Measurements from ENCODE around the gene EIF4E2. TPM values are rescaled to one million over a fixed set of nuclear protein-coding genes. Genes with fewer than 3 reads are reported as not detected.

Gene EIF4E2
- total and polyA plus RNA-seq, 2 of the 4 experiments (the other 2 are of a cell fraction) = 52.1 to 105 TPM

DNA sequence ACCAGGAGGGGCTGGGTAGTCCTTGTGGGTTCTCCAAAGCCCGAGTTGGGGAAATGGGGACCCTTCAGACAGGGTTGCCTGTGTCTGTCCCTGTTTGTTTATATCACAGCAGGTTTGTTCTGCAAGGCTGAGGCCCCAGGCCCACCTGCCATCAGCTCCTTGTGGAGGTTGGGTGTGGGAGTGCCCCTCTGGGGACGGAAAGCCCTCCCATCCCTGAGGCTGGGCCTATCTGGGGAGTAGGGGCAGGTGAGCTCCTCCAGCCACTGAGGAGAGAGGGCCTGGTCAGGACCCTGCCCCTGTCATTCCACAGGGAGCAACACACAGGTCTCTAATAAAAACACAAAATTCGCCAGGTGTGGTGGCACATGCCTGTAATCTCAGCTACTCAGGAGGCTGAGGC is 59.6 kb downstream of the EIF4E2 start:
- dilution Hi-C loops (cut with HindIII; ENCODE audit: low sequenced_read_pairs, unreplicated experiment) = no loop called here
- CTCF ChIA-PET = no interaction called here

More for the DNA sequence above, 59.6 kb downstream of the EIF4E2 start:
- Histone ChIP-seq H3K4ac (ENCODE audit: low read depth, low read length) (no peak overlapping the region), H2BK120ac (ENCODE audit: low read depth, low read length) (no peak overlapping the region), H3K23ac (ENCODE audit: low read depth, low read length) (no peak overlapping the region), H2BK15ac (ENCODE audit: low read depth, low read length) (no peak overlapping the region), H4K5ac (ENCODE audit: low read depth, low read length) (no peak overlapping the region), H2BK20ac (ENCODE audit: low read depth, low read length) (no peak overlapping the region), H2AK9ac (replicated peaks; ENCODE audit: low read depth, low read length, poor library complexity) (no peak overlapping the region), H3K14ac (replicated peaks; ENCODE audit: low read depth, low read length) (no peak overlapping the region), H3K56ac (ENCODE audit: extremely low read depth, insufficient read depth, low read length) (no peak overlapping the region), H3K4me1 (ENCODE audit: control insufficient read depth, insufficient read depth, low read length) (peaks cover 3% of the 10 kb centered on the region; the same call in 1 of the 2 replicates), H3K18ac (ENCODE audit: low read depth, low read length) (no peak overlapping the region), H4K20me1 (ENCODE audit: insufficient read depth, low read length) (no peaks in the 10 kb centered on the region), H3K9me1 (ENCODE audit: insufficient read depth, low read length) (peaks cover 4% of the 10 kb centered on the region; the same call in 1 of the 2 replicates), H3K79me1 (ENCODE audit: low read depth in 1 of 2, low read length in 2 of 2) (no peaks in the 10 kb centered on the region), H3K9ac (ENCODE audit: low read depth, low read length) (no peak overlapping the region), H4K91ac (ENCODE audit: insufficient read depth, low read depth, low read length) (no peak overlapping the region), H3K9me3 (ENCODE audit: control insufficient read depth, insufficient read depth, low read length) (no peaks in the 10 kb centered on the region), H3K27me3 (ENCODE audit: control insufficient read depth, insufficient read depth, low read length) (no peaks in the 10 kb centered on the region), H2AK5ac (ENCODE audit: low read depth, low read length) (no peak overlapping the region), H2BK5ac (ENCODE audit: low read depth, low read length, poor library complexity, severe bottlenecking) (no peak overlapping the region), H3K4me3 (ENCODE audit: insufficient read depth, low read depth, low read length) (no peak overlapping the region), H3K36me3 (ENCODE audit: control insufficient read depth, insufficient read depth, low read length) (no peaks in the 10 kb centered on the region), H3K27ac (ENCODE audit: insufficient read depth, low read length) (no peak overlapping the region), H3K4me2 (ENCODE audit: low read depth, low read length) (no peak overlapping the region), H4K8ac (ENCODE audit: low read depth in 2 of 2, low read length in 2 of 2) (no peak overlapping the region), H2AFZ (replicated peaks; ENCODE audit: low read length, poor library complexity) (no peak overlapping the region)
- no TSS peak for BruUV-seq (replicated peaks)
- in situ Hi-C loops (cut with MboI; ENCODE audit: low sequenced_read_pairs) (no loop called here), intact Hi-C loops (cut with micrococcal nuclease) (no loop called here)
- no peak for DNase-seq
- POLR2A ChIA-PET (ENCODE audit: unreplicated experiment) = no interaction called here
- no CpG with 5 or more reads among the region's 3 CpGs for WGBS, 2 experiments (ENCODE audit: extremely low coverage in 2 of 2, insufficient read length in 1 of 2)
- TF ChIP-seq, protein P1, sequence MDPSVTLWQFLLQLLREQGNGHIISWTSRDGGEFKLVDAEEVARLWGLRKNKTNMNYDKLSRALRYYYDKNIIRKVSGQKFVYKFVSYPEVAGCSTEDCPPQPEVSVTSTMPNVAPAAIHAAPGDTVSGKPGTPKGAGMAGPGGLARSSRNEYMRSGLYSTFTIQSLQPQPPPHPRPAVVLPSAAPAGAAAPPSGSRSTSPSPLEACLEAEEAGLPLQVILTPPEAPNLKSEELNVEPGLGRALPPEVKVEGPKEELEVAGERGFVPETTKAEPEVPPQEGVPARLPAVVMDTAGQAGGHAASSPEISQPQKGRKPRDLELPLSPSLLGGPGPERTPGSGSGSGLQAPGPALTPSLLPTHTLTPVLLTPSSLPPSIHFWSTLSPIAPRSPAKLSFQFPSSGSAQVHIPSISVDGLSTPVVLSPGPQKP (IDR thresholded peaks at IDR 0.05; ENCODE audit: borderline replicate concordance, low read depth, low read length) = no peak
- TF ChIP-seq, protein P2, sequence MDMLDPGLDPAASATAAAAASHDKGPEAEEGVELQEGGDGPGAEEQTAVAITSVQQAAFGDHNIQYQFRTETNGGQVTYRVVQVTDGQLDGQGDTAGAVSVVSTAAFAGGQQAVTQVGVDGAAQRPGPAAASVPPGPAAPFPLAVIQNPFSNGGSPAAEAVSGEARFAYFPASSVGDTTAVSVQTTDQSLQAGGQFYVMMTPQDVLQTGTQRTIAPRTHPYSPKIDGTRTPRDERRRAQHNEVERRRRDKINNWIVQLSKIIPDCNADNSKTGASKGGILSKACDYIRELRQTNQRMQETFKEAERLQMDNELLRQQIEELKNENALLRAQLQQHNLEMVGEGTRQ (IDR thresholded peaks at IDR 0.05; ENCODE audit: low read depth, low read length) = no peak
- TF ChIP-seq MAFK (IDR thresholded peaks at IDR 0.05; ENCODE audit: low read depth, low read length) (no peak), MAZ (IDR thresholded peaks at IDR 0.05; ENCODE audit: borderline replicate concordance, low read depth, low read length) (no peak)
- ATAC-seq (ENCODE audit: low read depth) = no peak

Data from IMR-90 (cell line).